ENCODE data around the gene HAPSTR1.

DNA sequence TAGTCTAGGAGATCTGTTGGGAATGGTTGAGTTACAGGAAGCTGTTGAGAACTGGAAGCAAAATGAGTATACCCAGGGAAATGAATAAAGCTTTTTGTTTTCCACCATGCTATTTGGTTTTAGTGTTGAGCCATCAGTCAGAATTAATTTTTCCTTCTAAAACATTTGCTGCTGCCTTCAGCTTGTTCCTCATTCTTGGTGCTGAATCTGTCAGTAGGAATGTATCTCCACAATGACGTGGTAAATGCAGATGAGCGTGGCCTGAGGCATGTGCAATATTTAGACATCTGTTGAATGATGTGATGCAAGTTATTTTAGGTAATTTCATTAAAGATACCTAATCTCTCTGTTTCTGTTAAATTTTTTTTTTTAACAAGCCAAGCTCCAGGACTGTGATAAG is 10.9 kb downstream of the HAPSTR1 start:
- TF ChIP-seq, protein P1, sequence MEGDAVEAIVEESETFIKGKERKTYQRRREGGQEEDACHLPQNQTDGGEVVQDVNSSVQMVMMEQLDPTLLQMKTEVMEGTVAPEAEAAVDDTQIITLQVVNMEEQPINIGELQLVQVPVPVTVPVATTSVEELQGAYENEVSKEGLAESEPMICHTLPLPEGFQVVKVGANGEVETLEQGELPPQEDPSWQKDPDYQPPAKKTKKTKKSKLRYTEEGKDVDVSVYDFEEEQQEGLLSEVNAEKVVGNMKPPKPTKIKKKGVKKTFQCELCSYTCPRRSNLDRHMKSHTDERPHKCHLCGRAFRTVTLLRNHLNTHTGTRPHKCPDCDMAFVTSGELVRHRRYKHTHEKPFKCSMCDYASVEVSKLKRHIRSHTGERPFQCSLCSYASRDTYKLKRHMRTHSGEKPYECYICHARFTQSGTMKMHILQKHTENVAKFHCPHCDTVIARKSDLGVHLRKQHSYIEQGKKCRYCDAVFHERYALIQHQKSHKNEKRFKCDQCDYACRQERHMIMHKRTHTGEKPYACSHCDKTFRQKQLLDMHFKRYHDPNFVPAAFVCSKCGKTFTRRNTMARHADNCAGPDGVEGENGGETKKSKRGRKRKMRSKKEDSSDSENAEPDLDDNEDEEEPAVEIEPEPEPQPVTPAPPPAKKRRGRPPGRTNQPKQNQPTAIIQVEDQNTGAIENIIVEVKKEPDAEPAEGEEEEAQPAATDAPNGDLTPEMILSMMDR (conservative IDR thresholded peaks at IDR 0.05 in 1 of 2, IDR thresholded peaks at IDR 0.05 in 1 of 2; ENCODE audit: extremely low read depth in 1 of 2, insufficient read depth in 1 of 2, low read depth in 1 of 2, low read length in 2 of 2), result no peak
- TF ChIP-seq EZH2 (IDR thresholded peaks at IDR 0.05; ENCODE audit: borderline replicate concordance, low read length), result no peak

Measured in mammary epithelial cell (primary cell).